ENCODE results near the gene MYRIP.

The MYRIP gene

DNA sequence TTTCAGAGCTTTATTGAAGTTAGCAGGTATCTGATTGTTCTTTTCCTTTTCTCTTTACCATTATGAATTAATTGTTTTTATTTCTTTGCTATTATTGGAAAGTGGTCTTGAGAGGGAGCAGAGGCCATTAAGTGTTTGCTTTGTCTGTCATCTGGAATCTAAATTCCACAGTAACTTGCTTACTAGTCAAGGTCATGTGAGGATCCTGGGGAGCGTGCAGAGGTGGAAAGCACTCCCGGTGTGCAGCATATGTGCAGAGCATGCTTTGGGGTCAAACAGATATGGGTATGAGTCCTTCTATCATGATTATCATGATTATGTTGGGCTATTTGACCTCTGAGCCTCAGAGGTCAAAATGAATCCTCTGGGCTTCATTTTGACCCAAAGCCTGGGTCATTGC lies 96.4 kb downstream of the MYRIP start:
- no peak for DNase-seq (ENCODE audit: low read depth, low spot score)

- DNase-seq (ENCODE audit: low read depth, low spot score): no peak
Observed at GRCh38 chr3:39907981-39908380, 98.6 kb downstream of the MYRIP start.

GRCh38 chr3:39910135-39910534 lies 100.7 kb downstream of the MYRIP start:
- no peak for DNase-seq (ENCODE audit: low read depth, low spot score)

- DNase-seq (ENCODE audit: low read depth, low spot score): no peak
Observed at GRCh38 chr3:39910826-39911464, 101.5 kb downstream of the MYRIP start.

GRCh38 chr3:39911465-39912309 lies 102.3 kb downstream of the MYRIP start:
- DNase-seq (ENCODE audit: low read depth, low spot score): no peak

GRCh38 chr3:39915027-39915426 lies 105.6 kb downstream of the MYRIP start:
- DNase-seq (ENCODE audit: low read depth, low spot score): no peak

DNA sequence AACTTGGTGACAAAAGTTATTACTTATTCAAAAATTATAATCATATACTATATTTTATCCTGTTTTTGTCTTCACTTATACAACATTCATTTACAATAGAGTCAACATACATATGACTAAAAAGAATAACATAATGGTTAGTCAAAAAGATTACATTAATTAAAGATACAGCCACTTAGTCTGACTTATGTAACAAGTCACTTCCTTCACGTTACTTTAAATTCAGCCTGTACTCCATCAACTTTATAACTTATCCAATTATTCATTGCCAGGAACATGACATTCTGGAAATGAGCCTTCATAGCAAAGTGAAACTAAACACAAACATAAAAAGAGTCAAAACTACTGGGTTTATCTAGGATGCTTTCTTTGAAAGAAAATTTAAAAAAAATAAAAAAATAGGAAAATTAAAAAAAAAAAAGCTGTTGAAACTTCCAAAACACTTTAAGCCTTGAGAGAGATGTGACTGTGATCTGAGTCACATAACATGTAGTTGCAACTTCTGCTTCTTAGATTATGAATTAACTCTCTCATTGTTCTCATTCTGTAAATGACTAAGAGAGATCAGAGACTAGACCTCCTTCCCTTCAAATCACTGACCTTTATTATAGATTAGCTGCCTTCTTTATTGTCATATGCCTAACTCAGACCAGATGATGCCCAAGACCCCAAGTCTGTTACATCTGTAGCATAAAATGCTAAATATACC lies 107.8 kb downstream of the MYRIP start:
- no peak for DNase-seq (ENCODE audit: low read depth, low spot score)

GRCh38 chr3:39919281-39919680 lies 109.9 kb downstream of the MYRIP start:
- no peak for DNase-seq (ENCODE audit: low read depth, low spot score)

GRCh38 chr3:39920271-39920670 lies 110.9 kb downstream of the MYRIP start:
- no peak for DNase-seq (ENCODE audit: low read depth, low spot score)

GRCh38 chr3:39927479-39927878 lies 118.1 kb downstream of the MYRIP start:
- no peak for DNase-seq (ENCODE audit: low read depth, low spot score)

- DNase-seq (ENCODE audit: low read depth, low spot score): no peak
Observed at GRCh38 chr3:39933986-39934693, 124.7 kb downstream of the MYRIP start.

GRCh38 chr3:39934696-39935095 lies 125.3 kb downstream of the MYRIP start:
- DNase-seq (ENCODE audit: low read depth, low spot score): no peak

DNA sequence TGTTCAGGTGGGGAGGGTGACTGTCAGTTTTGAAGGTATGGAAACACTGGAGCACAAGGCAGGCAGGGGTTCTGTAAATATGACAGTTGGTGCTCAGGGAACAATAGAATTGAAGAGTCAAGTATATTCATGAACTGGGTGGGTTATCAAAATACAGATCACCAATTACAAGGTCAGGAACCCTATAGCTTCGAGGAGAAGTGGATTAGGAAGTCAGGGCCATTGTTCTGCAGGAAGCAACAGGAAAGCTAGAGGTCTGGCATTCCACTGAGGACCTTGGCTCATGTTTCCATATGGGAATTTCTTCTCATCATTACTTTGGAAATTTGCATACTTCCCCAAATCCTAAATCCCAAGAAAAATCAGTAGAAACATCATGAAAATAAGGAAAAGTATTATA lies 125.9 kb downstream of the MYRIP start:
- no peak for DNase-seq (ENCODE audit: low read depth, low spot score)

- DNase-seq (ENCODE audit: low read depth, low spot score): no peak
Observed at GRCh38 chr3:39936848-39937247, 127.4 kb downstream of the MYRIP start.

DNA sequence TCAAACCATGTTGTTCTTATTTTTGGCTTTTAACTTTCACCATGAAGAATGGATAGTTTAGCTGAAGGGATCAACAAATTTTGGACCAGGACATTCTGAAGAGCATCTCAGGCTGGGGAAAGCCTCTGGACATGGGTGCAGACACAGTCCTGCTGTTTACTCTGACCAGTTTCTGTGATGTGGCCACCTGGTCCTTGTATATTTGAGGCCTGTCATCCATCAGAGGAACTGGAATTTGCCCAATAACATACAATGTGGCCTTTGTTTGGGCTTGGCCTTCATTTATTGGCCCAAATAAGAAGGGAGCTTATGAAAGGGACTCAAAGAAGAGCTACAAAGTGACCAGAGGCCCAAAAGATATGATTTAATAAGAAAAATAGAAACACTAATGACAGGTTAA lies 127.9 kb downstream of the MYRIP start:
- no peak for DNase-seq (ENCODE audit: low read depth, low spot score)

- no peak for DNase-seq (ENCODE audit: low read depth, low spot score)
Observed at GRCh38 chr3:39937874-39938273, 128.5 kb downstream of the MYRIP start.

GRCh38 chr3:39941931-39942330 lies 132.5 kb downstream of the MYRIP start:
- DNase-seq (ENCODE audit: low read depth, low spot score): no peak

DNA sequence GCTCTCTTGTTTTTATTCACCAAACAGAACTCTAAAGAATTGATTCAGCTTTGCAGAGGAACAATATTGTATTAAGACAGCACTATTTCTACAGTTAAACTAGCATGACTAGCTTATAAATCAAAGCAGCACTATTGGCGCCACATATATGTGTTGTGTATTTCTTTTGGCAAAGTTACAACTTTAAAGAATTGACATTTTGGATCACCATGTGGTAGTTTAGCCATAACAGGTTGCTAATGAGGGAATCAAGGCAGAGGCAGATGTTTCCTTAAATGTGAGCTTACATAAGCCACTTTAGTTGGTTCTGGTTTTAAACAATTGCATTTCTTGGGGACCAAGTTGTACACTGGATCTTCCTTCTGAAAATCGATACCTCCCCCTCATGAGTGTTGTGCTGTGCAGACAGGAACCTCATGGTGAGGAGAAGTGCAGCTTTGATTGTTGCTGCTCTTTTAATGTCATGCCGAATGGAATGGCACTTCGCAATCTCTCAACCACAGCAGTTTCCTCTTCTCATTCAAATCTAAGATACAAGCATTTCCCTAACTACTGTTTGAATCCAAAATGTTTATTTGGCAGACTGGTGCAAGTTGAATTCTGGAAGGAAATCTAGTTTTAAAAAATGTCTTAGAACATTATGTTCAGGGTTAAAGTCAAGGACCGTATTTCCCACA lies 151.2 kb downstream of the MYRIP start:
- no peak for DNase-seq (ENCODE audit: low read depth, low spot score)

DNA sequence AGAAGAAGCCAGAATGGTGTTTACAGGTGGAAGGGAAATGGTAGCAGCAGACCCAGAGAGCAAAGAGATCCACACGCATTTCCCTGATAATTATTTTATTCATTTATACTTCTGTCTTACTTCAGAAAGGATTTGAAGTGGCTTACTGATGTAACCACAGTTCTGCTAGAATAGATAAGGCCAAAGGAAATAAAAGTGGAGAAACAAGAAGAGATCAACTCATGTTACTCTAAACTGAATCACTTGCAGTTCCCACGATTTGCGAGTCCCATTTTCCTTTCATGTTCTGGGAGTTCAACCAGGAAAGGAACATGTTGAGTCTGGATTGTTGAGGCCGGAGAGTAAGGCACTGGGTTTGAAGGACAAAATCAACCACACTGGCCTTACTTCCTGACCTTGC lies 151.8 kb downstream of the MYRIP start:
- DNase-seq (ENCODE audit: low read depth, low spot score): no peak

DNA sequence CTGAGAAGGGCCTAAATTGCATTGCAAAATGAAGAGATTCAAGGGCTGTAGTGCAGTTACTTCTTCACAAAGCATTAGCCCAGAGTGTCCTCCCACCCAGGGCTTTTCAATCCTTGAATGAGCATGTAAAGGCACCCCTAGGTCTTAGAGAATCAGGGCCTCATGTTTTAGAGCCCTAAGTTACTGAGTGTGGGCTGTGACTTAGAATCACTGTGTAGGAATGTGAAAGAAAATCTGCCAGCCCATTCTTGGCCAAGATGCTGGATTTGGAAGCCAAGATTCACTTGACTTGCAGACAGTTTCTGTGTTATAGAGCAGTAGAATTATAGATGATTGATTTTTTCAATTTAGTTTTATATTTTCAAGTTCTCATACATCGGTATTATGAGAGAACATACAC lies 153.2 kb downstream of the MYRIP start:
- no peak for DNase-seq (ENCODE audit: low read depth, low spot score)

- no peak for DNase-seq (ENCODE audit: low read depth, low spot score)
Observed at GRCh38 chr3:39965461-39965860, 156.1 kb downstream of the MYRIP start.
